ENCODE measurements around the gene PPP2R5E. TPM values are rescaled to one million over a fixed set of nuclear protein-coding genes. Genes with fewer than 3 reads are reported as not detected.

The PPP2R5E gene
- total RNA-seq, 1 donor: 31.7 TPM

GRCh38 chr14:63394841-63395240 is 148.3 kb downstream of the PPP2R5E start:
- TF ChIP-seq CTCF (IDR thresholded peaks at IDR 0.05; ENCODE audit: insufficient read depth, low read length): no peak
- no peak overlapping the region for H3K4me3 ChIP-seq (ENCODE audit: low read depth, low read length)
- DNase-seq (ENCODE audit: low read depth): no peak

GRCh38 chr14:63394432-63394831 is 148.7 kb downstream of the PPP2R5E start:
- H3K4me3 ChIP-seq (ENCODE audit: low read depth, low read length): no peak overlapping the region
- TF ChIP-seq CTCF (IDR thresholded peaks at IDR 0.05; ENCODE audit: insufficient read depth, low read length): no peak
- DNase-seq (ENCODE audit: low read depth): peak; percentile 16

- no peak for DNase-seq (ENCODE audit: low read depth)
- H3K4me3 ChIP-seq (ENCODE audit: low read depth, low read length): no peak overlapping the region
- no peak for TF ChIP-seq CTCF (IDR thresholded peaks at IDR 0.05; ENCODE audit: insufficient read depth, low read length)
Observed at GRCh38 chr14:63393012-63393411, 150.2 kb downstream of the PPP2R5E start.

- peak; percentile 13 for DNase-seq (ENCODE audit: low read depth)
- TF ChIP-seq CTCF (IDR thresholded peaks at IDR 0.05; ENCODE audit: insufficient read depth, low read length): no peak
- no peak overlapping the region for H3K4me3 ChIP-seq (ENCODE audit: low read depth, low read length)
Observed at GRCh38 chr14:63392236-63392635, 150.9 kb downstream of the PPP2R5E start.

GRCh38 chr14:63388766-63389431 is 154.3 kb downstream of the PPP2R5E start:
- DNase-seq (ENCODE audit: low read depth): peak; percentile 71
- no peak overlapping the region for H3K4me3 ChIP-seq (ENCODE audit: low read depth, low read length)
- peak; percentile 92 for TF ChIP-seq CTCF (IDR thresholded peaks at IDR 0.05; ENCODE audit: insufficient read depth, low read length)

- no peak for TF ChIP-seq CTCF (IDR thresholded peaks at IDR 0.05; ENCODE audit: insufficient read depth, low read length)
- H3K4me3 ChIP-seq (ENCODE audit: low read depth, low read length): no peak overlapping the region
- peak; percentile 35 for DNase-seq (ENCODE audit: low read depth)
Observed at GRCh38 chr14:63387711-63388110, 155.5 kb downstream of the PPP2R5E start.
